T-cell (primary cell): Measurements from ENCODE around the gene NANOGP8. TPM values are rescaled to one million over a fixed set of nuclear protein-coding genes. Genes with fewer than 3 reads are reported as not detected.

Experiments used
- ATAC-seq, 4 experiments: fragments of 200-7000 bp in 3 of 4; fragments of 150-1000 bp in 1 of 4; cut with Tn5 transposase; replicated peaks in 1 of 4; 1 replicate in 3 of 4; 2 replicates in 1 of 4; pipeline ENCODE4 v1.10.0; 2021; ENCODE audit warnings: moderate library complexity in 3 of 4, mild to moderate bottlenecking in 2 of 4, moderate number of reproducible peaks in 1 of 4
- CTCF ChIA-PET, 2 donors: fragments of 300-600 bp; sonication (Branson Sonifier 250); formaldehyde crosslinking; loops; one replicate each; lab custom pipeline; 2022; ENCODE audit warnings: antibody characterized with exemption in 2 of 2; lab: Charles Lee
- POLR2A ChIA-PET, 2 donors: fragments of 300-600 bp; sonication (Branson Sonifier 250); formaldehyde crosslinking; loops; one replicate each; lab custom pipeline; 2022; ENCODE audit warnings: antibody characterized with exemption in 2 of 2; lab: Charles Lee
- DNase-seq, 35 experiments: peaks; one replicate each; pipeline versions ENCODE4 v3.0.0 to v3.0.0-alpha.2; 2013 to 2023
- H3K27ac ChIP-seq: one replicate; pipeline ENCODE4 v1.5.1; 2013; ENCODE audit warnings: low read length
- H3K27me3 ChIP-seq, 2 experiments: replicated peaks in 1 of 2; 1 replicate in 1 of 2; 2 replicates in 1 of 2; pipeline versions ENCODE4 v1.6.1 to v1.7.0; 2013; ENCODE audit warnings: low read length in 1 of 2, mixed read lengths in 1 of 2; ENCODE audit not compliant: control insufficient read depth in 2 of 2, insufficient read depth in 2 of 2; ENCODE audit errors: extremely low read depth in 1 of 2
- H3K36me3 ChIP-seq, 2 donors: 1 replicate in 1 of 2; 2 replicates in 1 of 2; pipeline versions ENCODE4 v1.6.1 to v1.7.0; 2013; ENCODE audit warnings: low read length in 1 of 2; ENCODE audit not compliant: control insufficient read depth in 2 of 2, insufficient read depth in 1 of 2; ENCODE audit errors: extremely low read depth in 1 of 2
- H3K4me1 ChIP-seq, 2 experiments: 1 replicate in 1 of 2; 2 replicates in 1 of 2; pipeline versions ENCODE4 v1.6.1 to v1.7.0; 2013; ENCODE audit warnings: low read length in 2 of 2, mixed read lengths in 1 of 2; ENCODE audit not compliant: insufficient read depth in 2 of 2, control insufficient read depth in 1 of 2; ENCODE audit errors: extremely low read depth in 1 of 2
- H3K4me3 ChIP-seq, 2 donors: 1 replicate in 1 of 2; 2 replicates in 1 of 2; pipeline versions ENCODE4 v1.5.1 to v1.7.0; 2013; ENCODE audit warnings: mild to moderate bottlenecking in 2 of 2, low read length in 1 of 2, moderate library complexity in 1 of 2; ENCODE audit not compliant: control insufficient read depth in 1 of 2; ENCODE audit errors: extremely low read depth in 1 of 2
- H3K9me3 ChIP-seq: 2 replicates; pipeline ENCODE4 v1.7.0; 2013
- H3K27ac Mint-ChIP-seq, 2 donors: one replicate each; pipeline ENCODE4 v1.8.0; 2020 to 2021; ENCODE audit warnings: mild to moderate bottlenecking in 2 of 2, mixed read lengths in 2 of 2
- H3K27me3 Mint-ChIP-seq, 2 donors: one replicate each; pipeline ENCODE4 v1.8.0; 2021 to 2022; ENCODE audit warnings: mixed read lengths in 2 of 2
- H3K36me3 Mint-ChIP-seq: one replicate; pipeline ENCODE4 v1.8.0; 2021; ENCODE audit warnings: mixed read lengths
- H3K4me1 Mint-ChIP-seq, 3 donors: one replicate each; pipeline ENCODE4 v1.8.0; 2020 to 2022; ENCODE audit warnings: mixed read lengths in 3 of 3, mild to moderate bottlenecking in 1 of 3
- H3K4me3 Mint-ChIP-seq, 3 donors: one replicate each; pipeline ENCODE4 v1.8.0; 2020 to 2022; ENCODE audit warnings: mild to moderate bottlenecking in 3 of 3, mixed read lengths in 3 of 3, moderate library complexity in 3 of 3
- H3K9me3 Mint-ChIP-seq, 3 donors: one replicate each; pipeline ENCODE4 v1.8.0; 2020 to 2022; ENCODE audit warnings: mixed read lengths in 3 of 3
- WGBS: methylation state at CpG from one replicate; pipeline ENCODE4 v1.1.5; 2013; ENCODE audit warnings: missing lambda C conversion rate; ENCODE audit not compliant: insufficient coverage; 5-methylcytosine and 5-hydroxymethylcytosine counted together
- total RNA-seq, 35 experiments: library from RNA in 6 of 35; stranded (reverse) in 6 of 35; fragments of 120-200 nt in 1 of 35; gene quantifications; one replicate each; pipeline versions ENCODE4 v1.2.1 to v1.2.4 and lab custom pipeline; 2013 to 2026

The NANOGP8 gene
- total RNA-seq, 5 donors from 2014 or later (not counting 1 experiment from before 2014, with no cell fraction given) = 0.50 TPM; not detected in 4

- Mint-ChIP-seq H3K36me3 (no peaks in the 10 kb centered on the region), H3K27ac (no peak overlapping the region), H3K27me3 (peaks cover 5% of the 10 kb centered on the region in 2 donors), H3K4me3 (no peak overlapping the region), H3K4me1 (no peaks in the 10 kb centered on the region), H3K9me3 (no peaks in the 10 kb centered on the region)
- DNase-seq (no peak), ATAC-seq (no peak)
- ChIA-PET POLR2A (no interaction called here), CTCF (no interaction called here)
- H3K27ac ChIP-seq = no peak overlapping the region
- H3K4me1 ChIP-seq = no peaks in the 10 kb centered on the region
- H3K36me3 ChIP-seq = no peaks in the 10 kb centered on the region
- no peaks in the 10 kb centered on the region for H3K9me3 ChIP-seq
- WGBS = no CpG with 5 or more reads among the region's 1 CpG
- H3K27me3 ChIP-seq = no peaks in the 10 kb centered on the region
- H3K4me3 ChIP-seq = no peak overlapping the region
Measured at GRCh38 chr15:35062738-35063099, 22.4 kb downstream of the NANOGP8 start.

DNA sequence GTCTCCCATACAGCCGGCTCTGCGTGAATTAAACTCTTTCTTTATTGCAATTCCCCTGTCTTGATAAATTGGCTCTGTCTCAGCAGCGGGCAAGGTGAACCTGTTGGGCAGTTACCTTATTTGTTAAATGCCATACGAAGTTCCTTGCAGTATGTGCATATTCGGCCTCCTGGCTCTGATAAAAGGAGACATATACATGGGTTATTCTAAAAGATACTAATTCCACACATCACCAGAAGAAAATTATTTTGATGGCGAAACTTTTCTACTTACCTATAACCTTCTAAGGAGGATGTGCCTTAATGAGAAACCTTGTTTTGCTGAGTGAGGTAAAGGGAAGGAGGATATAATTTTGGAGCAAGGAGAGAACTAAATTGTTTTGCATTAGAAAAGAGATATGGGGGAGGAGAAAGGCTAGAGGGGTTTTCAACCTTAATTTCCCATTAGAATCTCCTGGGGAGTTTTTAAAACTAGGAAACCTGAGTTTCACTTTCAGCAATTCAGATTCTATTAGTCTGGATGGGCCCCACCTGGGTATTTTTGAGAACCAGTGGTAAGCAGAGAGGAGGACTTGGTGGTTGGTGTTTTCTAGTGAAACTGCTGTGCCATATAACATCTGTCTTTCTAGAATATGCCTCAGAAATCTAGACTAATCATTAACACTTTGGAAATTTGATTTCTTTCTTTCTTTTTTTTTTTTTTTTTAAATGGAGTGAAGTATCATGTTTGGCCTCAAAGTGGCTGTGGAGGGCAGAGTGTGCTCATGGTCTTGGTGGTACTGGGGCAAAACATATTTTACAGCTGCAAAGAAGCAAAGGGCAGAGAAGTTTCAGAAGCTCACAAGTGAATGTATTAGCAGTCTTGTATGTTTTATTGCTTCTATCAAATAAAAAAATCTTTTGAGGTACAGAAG is 23.0 kb downstream of the NANOGP8 start:
- H3K4me3 Mint-ChIP-seq = no peak overlapping the region
- no peak overlapping the region for H3K4me3 ChIP-seq
- ChIA-PET POLR2A (no interaction called here), CTCF (no interaction called here)
- no peaks in the 10 kb centered on the region for H3K27me3 ChIP-seq
- no peak overlapping the region for H3K27ac Mint-ChIP-seq
- H3K4me1 Mint-ChIP-seq = no peaks in the 10 kb centered on the region
- ATAC-seq (no peak), DNase-seq (no peak)
- H3K27ac ChIP-seq = no peak overlapping the region
- WGBS = 90% methylated on average over 2 of the region's 6 CpGs
- H3K36me3 Mint-ChIP-seq = no peaks in the 10 kb centered on the region
- no peaks in the 10 kb centered on the region for H3K4me1 ChIP-seq
- no peaks in the 10 kb centered on the region for H3K36me3 ChIP-seq
- H3K9me3 ChIP-seq = no peaks in the 10 kb centered on the region
- H3K9me3 Mint-ChIP-seq = no peaks in the 10 kb centered on the region
- H3K27me3 Mint-ChIP-seq = peaks cover 5% of the 10 kb centered on the region in 2 donors

DNA sequence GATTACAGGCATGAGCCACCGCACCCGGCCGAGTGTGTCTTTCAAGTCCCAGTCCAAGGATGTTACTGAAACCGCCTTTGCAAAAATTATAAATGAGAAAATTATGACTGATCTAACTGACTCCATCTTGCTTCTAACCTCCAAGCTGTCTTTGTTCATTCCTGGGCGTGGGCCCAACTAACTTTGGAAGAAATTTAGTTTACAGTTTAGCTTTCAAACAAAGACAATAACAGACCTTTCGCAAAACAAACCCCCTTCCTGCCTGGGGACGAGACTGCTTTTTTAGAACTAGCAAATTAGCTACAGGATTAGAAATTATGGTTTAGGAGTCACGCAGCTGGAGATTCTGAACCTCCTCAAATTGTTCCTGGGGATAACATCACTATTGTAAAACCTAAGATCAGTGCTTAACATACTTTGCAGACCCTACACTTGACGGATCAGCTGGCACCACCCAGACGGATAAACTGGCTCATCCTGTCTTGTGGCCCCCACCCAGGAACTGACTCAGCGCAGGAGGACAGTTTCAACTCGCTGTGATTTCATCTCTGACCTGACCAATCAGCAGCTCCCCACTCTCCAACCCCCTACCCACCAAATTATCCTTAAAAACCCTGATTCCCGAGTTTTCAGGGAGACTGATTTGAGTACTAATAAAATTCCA is 23.8 kb downstream of the NANOGP8 start:
- DNase-seq (no peak), ATAC-seq (no peak)
- Histone ChIP-seq H3K36me3 (no peaks in the 10 kb centered on the region), H3K4me1 (no peaks in the 10 kb centered on the region), H3K27ac (no peak overlapping the region), H3K4me3 (no peak overlapping the region), H3K9me3 (no peaks in the 10 kb centered on the region), H3K27me3 (no peaks in the 10 kb centered on the region)
- H3K27ac Mint-ChIP-seq = no peak overlapping the region
- H3K4me3 Mint-ChIP-seq = no peak overlapping the region
- peaks cover 5 to 8% of the 10 kb centered on the region in 2 donors for H3K27me3 Mint-ChIP-seq
- H3K4me1 Mint-ChIP-seq = no peaks in the 10 kb centered on the region
- H3K36me3 Mint-ChIP-seq = no peaks in the 10 kb centered on the region
- CTCF ChIA-PET = no interaction called here
- no peaks in the 10 kb centered on the region for H3K9me3 Mint-ChIP-seq
- POLR2A ChIA-PET = no interaction called here
- 77% methylated on average over 6 of the region's 13 CpGs for WGBS

DNA sequence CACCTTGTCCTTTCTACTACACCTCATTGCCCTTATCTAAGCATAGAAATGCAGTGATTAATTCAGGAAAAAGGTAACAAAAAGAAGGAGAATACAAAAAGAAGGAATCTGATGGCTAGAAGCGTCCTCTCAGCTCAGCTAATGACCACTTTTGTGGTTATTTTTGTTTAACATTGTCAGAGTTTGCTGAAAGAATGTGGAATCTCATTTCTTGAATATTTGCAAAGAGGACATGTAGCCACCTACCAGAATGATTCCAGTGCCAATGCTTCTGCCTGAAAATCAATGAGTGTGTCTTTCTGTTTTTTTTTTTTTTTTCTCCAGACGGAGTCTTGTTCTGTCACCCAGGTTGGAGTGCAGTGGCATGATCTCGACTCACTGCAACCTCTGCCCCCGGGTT is 24.5 kb downstream of the NANOGP8 start:
- H3K4me1 Mint-ChIP-seq = no peaks in the 10 kb centered on the region
- WGBS = 73% methylated on average over 3 of the region's 4 CpGs
- H3K4me1 ChIP-seq = no peaks in the 10 kb centered on the region
- H3K36me3 Mint-ChIP-seq = no peaks in the 10 kb centered on the region
- H3K9me3 ChIP-seq = no peaks in the 10 kb centered on the region
- no peak for ATAC-seq
- no peaks in the 10 kb centered on the region for H3K36me3 ChIP-seq
- H3K4me3 Mint-ChIP-seq = no peak overlapping the region
- no peak for DNase-seq
- ChIA-PET POLR2A (interaction anchor here in 1 of 2 donors (0.6 kb wide), 1 partner anchor 1125 kb away, joined by 3 read pairs; no protein-coding TSS in a partner anchor), CTCF (no interaction called here)
- no peaks in the 10 kb centered on the region for H3K27me3 ChIP-seq
- H3K4me3 ChIP-seq = no peak overlapping the region
- H3K27ac ChIP-seq = no peak overlapping the region
- no peak overlapping the region for H3K27ac Mint-ChIP-seq
- H3K9me3 Mint-ChIP-seq = no peaks in the 10 kb centered on the region
- peaks cover 0 to 3% of the 10 kb centered on the region in 2 donors for H3K27me3 Mint-ChIP-seq

DNA sequence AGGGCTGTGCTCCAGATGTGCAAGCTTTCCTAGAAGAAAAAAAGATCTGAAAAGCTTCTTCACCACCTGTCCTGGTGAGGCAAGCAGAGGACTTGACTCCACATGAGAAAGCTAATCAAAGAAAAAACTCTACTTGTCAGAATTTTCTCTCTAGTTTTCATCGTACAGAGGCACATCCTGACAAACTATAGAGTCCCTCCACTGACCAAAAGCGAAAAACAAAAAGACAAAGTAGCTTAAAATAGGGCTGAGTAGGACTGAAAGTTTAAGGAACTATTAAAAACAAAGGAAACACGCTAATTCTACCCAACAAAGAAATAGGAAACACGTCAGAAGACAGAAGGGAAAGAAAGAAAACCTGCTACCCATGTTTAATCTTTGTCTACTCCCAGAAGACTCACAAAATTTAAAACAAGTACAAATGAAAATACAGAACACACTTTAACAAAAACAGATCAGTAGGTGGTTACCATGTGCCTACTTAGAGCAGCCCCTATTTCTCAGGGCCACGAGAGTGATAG is 26.5 kb downstream of the NANOGP8 start:
- H3K27me3 Mint-ChIP-seq = peaks cover 0 to 3% of the 10 kb centered on the region in 2 donors
- 80% methylated on average over 1 of the region's 5 CpGs for WGBS
- no peaks in the 10 kb centered on the region for H3K4me1 Mint-ChIP-seq
- no peaks in the 10 kb centered on the region for H3K27me3 ChIP-seq
- POLR2A ChIA-PET = no interaction called here
- no peak overlapping the region for H3K4me3 Mint-ChIP-seq
- H3K4me3 ChIP-seq = no peak overlapping the region
- H3K9me3 Mint-ChIP-seq = no peaks in the 10 kb centered on the region
- CTCF ChIA-PET = no interaction called here
- no peaks in the 10 kb centered on the region for H3K36me3 Mint-ChIP-seq
- DNase-seq = no peak
- no peaks in the 10 kb centered on the region for H3K9me3 ChIP-seq
- no peak overlapping the region for H3K27ac ChIP-seq
- H3K4me1 ChIP-seq = no peaks in the 10 kb centered on the region
- no peaks in the 10 kb centered on the region for H3K36me3 ChIP-seq
- no peak overlapping the region for H3K27ac Mint-ChIP-seq
- no peak for ATAC-seq

- peaks cover 0 to 3% of the 10 kb centered on the region in 2 donors for H3K27me3 Mint-ChIP-seq
- ATAC-seq (no peak), DNase-seq (no peak)
- CTCF ChIA-PET = no interaction called here
- no peak overlapping the region for H3K27ac ChIP-seq
- POLR2A ChIA-PET = no interaction called here
- H3K27ac Mint-ChIP-seq = no peak overlapping the region
- H3K27me3 ChIP-seq = no peaks in the 10 kb centered on the region
- H3K36me3 ChIP-seq = no peaks in the 10 kb centered on the region
- no peaks in the 10 kb centered on the region for H3K36me3 Mint-ChIP-seq
- 90% methylated on average over 2 of the region's 5 CpGs for WGBS
- H3K4me1 Mint-ChIP-seq = no peaks in the 10 kb centered on the region
- no peak overlapping the region for H3K4me3 ChIP-seq
- no peaks in the 10 kb centered on the region for H3K9me3 ChIP-seq
- H3K9me3 Mint-ChIP-seq = no peaks in the 10 kb centered on the region
- no peaks in the 10 kb centered on the region for H3K4me1 ChIP-seq
- no peak overlapping the region for H3K4me3 Mint-ChIP-seq
Measured at GRCh38 chr15:35055416-35056105, 29.5 kb downstream of the NANOGP8 start.
